ENCODE measurements around the gene RNFT2.

RNFT2 gene

GRCh38 chr12:116737774-116738657 is at the start of gene RNFT2, which contains the start of gene SPRING1:
Gene RNFT2 (plus strand): TSS chr12:116738315. CDS start chr12:116740498, 2,183 bp downstream.
Gene SPRING1 (minus strand): TSS chr12:116738069. CDS start chr12:116737900, 169 bp downstream.
- DNase-seq = peak; percentile 86 to 100 (median 99)

DNA sequence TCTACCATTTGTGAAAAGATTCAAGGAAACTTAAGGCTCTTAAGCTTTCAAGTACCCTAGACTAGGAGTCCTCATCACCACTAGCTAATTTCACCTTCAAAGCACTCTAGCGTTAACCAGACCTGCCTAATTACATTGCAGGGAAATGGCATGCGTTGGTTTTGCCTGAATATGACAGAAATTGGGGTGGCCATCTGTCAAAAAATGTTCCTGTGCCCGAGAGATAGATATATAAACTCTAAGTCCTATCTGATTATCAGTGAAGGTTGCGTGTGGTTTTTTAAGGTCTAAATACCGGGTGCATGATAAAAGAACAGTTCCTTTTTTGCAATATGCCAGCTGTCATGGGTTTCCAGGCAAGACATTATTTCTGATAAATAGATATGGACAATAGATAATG is 48.6 kb upstream of the RNFT2 start:
- DNase-seq = no peak

DNA sequence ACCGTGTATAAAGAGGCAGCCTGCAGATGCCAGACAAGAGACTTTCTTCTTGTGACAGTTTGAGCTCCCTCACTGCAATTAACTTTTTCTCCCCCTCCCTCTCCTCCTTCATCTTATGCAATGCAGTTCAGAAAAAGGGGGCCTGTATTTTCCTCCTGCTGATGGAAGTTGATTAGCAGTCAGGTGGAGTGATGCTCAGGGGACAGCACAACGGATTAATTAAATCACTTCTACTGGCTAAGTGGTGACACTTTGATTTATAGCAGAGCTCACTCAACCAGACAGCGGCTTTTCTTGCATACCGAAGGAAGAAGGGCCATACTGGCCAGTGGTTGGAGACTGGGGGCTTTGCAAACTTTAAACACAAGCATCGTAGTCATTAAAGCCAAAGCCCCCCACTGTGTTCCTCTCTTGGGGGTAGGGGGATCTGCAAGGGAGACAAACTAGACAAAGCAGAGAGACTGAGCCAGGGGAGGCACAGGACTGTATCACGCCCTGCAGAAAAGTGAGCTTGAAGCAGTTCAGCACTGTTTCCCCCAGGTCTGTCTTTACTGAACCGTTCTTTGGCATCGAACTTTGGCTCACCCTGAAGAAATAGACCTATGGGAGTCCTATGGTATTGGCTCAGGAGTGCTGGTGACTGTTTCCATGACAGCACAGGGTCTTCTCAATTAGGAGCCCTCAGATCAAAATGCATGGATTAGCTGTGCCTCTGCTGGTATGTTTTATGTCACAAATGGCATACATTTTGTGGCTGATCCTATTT is 48.0 kb upstream of the RNFT2 start:
- DNase-seq = no peak

DNA sequence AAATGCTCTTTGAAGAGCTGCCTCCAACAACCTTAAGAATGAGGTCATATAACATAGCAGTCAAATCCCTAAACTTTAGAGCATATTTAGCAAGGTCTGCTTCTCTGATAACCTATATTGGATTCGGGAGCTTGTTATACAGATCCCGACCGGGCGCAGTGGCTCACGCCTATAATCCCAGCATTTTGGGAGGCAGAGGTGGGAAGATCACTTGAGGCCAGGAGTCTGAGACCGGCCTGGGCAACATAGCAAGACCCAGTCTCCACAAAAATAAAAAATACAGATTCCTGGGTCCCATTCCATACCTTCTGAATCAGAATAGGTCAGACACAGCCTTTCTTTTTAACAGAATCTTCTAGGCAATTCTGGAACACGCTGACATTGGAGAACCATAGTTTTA is 46.9 kb upstream of the RNFT2 start:
- no peak for DNase-seq

DNA sequence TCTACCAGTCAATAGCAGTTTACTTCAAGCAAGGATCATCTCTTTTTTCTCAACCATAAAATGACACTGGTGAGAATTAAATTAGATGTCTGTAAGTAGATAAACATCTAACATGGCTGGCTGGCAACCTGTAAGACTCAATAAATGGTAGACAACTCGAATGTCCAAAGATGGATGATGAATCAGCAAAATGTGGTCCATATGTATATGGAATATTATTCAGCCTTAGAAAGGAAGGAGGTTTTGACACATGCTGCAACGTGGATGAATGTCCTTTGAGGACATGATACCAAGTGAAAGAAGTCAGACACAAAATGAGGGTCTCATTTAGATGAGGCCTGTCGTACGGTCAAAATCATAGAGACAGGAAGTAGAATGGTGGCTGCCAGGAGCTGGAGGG is 46.5 kb upstream of the RNFT2 start:
- DNase-seq = no peak

DNA sequence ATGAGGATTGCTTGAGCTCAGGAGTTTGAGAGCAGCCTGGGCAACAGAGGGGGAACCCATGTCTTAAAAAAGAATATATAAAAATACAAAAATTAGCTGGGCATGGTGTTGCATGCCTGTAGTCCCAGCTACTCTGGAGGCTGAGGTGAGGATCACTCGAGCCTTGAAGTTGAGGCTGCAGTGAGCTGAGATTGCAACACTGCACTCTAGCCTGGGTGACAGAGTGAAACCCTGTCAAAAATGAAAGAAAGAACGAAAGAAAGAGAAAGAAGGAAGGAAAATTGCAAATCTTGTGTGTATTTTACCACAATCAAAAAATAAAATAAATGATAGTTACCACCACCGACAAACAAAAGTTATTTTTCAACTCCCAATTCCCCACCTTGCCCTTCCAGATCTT is 45.5 kb upstream of the RNFT2 start:
- no peak for DNase-seq

DNA sequence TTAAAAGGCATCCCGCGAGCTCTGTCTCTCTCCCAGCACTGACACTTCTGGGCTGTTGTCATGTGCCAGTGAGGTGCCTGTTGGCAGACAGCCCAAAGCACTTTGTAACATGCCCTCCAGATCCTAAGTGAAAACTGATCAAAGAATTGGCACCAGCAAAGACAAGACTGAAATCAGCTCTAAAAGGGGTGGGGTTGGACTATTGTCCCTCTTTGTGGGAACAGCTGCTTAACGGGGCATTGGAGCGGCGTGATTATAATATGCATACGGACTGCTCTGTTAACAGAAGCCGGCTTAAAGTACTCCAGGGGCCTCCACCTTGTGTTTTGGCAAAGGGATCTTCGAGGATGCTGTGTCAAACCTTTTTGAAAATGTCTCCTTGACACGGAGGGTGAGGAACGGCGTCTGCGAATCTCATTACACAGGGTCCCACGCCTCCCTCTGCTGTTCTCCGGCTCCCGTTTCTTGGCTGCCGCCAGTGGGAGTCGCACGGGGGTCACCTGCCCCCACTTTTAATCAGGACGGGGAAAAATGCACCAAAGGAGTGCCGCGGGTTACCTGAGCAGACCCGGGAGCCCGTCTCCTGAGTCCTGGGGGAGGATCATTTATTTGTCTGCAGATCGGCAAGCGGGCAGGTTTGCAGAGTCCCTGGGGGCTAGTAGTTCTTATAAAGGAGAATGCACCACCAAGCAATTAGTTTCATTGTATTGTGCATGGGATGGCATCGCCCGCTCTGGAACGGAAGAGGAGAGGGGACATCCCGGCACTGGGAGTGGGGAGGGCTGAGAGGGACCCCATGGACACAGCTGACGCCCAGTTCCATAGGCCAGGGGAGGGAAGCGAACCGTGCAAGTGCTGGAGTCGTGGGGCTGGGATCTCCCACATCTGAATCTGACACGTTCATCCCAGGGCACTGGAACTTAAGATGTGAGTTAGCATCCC is 44.6 kb upstream of the RNFT2 start:
- peak in 2 of 56 donors; percentile 10 to 11 for DNase-seq

DNA sequence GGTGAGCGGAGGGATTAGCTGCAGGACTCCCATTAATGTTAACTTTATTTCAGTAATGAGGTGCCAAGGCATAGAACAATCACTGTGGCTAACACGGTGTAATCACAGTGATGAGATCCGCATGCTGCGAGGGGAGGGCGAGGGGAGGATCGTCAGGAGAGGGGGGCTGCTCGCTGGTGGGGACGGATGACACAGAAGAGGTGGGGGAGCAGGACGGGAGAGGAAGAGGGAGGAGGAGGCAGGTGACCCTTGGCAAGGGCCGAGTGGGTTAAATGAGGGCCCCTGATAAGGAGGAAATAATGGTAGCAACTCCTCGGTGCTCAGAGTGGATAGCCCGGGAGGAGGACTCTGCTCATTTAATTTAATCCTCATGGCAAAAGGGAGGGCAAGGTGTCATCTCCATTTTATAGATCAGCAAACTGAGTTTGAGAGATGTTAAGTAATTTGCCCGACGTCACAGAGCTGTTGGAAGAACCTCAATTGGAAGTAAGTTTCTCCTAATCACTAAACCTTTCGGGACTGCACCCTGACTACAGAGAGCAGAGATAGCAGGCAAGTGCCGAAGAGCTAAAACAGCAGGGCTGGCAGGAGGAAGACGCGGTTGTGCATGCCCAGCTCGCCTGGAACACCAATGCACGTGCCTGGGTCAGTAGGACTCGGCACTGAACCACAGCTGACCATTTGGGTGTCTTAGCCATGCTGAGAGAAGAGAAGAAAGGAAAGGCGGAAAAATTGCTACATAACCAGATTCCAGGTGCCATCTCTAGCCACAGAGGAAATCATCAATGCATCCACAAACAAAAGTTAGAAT is 43.3 kb upstream of the RNFT2 start:
- no peak for DNase-seq

DNA sequence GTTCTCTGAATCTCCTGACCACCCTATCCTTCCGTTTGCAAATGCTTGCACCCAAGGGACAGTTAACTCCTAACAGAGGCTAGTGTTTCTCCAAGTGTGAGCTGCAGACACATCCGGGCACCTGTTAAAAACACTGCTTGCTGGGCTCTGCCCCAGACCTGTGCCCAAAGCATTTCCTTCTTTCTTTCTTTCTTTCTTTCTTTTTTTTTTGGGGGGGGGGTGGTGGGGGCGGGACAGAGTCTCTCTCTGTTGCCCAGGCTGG is 42.7 kb upstream of the RNFT2 start:
- no peak for DNase-seq

- DNase-seq = peak in 3 of 56 donors; percentile 18 to 30 (median 22)
These were observed 40.8 kb upstream of the RNFT2 start for GRCh38 chr12:116697305-116697704.

GRCh38 chr12:116697716-116698115 is 40.4 kb upstream of the RNFT2 start:
- DNase-seq = no peak

DNA sequence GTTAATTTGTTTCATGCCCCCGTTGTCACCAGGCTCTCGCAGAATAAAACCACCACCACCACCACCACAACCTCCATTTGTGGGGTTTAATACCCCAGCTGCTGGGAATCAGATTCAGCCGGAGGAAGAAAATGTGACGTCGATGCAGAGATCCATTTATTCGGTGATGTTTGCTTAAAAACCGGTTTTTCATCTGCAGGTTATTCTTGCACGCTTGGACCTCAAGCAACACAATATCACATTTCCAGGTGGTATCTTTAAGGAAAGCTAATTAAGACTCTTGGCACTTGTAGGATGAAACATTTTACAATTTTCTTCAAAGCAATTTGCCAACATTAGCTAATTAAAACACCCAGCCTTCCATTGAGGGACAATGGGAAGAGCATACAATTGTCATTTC is 40.0 kb upstream of the RNFT2 start:
- DNase-seq = no peak

DNA sequence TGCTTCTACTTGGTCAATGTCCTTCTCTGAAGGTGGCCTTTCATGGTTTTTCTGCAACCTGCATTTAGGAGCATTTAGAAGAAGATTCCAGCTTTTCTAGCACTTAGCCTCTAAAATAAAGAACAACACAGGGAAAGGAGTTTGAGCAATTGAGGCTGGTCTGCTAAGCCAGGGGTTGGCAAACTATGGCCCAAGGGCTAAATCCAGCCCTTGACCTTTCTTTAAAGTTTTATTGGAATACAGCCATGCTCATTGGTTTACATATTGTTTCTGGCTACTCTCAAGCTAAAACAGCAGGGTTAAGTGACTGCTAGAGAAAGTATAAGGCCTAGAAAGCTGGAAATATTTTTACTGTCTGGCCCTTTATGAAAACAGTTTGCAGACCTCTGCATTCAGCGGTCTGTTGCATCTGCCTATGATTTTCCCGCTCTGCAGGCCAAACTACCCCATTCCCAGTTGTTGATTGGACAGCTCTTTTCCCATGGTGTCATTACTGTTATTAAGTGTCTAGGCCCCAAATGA is 39.5 kb upstream of the RNFT2 start:
- no peak for DNase-seq

GRCh38 chr12:116700066-116700465 is 38.0 kb upstream of the RNFT2 start:
- no peak for DNase-seq

- DNase-seq = no peak
These were observed 36.7 kb upstream of the RNFT2 start for GRCh38 chr12:116701432-116701831.

GRCh38 chr12:116703214-116703795 is 34.8 kb upstream of the RNFT2 start:
- DNase-seq = peak in 49 of 56 donors; percentile 8 to 84 (median 53)

DNA sequence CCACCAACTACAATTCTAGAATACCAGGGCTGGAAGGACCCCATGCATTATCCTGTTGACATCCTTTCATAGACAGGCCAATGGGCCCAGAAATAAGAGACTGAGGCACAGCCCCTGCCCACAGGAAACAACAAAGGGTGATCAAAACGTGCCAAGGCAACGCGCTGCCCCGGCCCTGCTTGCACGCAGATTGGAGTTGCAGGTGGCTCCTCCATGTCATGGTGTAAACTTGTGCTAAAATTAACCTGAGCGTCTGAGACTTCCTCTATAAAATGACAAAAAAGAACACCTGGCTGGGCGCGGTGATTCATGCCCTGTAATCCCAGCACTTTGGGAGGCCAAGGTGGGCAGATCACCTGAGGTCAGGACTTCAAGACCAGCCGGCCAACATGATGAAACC is 30.4 kb upstream of the RNFT2 start:
- DNase-seq = no peak

GRCh38 chr12:116708826-116709756 is 29.0 kb upstream of the RNFT2 start:
- DNase-seq = peak; percentile 18 to 93 (median 78)

DNA sequence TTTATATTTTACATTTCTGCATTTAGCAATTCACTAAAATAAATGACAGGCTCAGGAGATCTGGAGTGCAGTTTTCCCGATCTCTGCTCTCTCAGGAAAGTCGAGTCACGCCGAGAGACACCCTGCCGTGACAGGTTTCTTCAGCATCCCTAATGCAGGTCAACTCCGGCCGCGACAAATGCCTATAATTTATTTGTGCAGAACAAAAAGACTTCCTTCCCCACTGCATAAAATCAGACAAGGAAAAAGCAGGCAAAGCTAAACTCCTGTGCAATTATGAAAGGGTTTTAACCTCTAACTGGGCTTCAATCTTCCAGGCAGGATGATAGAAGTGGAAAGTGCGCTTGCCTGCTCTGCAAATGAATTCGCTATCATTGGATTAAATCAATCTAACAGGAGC is 28.3 kb upstream of the RNFT2 start:
- DNase-seq = no peak

Data from nucleus accumbens (tissue), 56 donors.